GM12878 (cell line): ENCODE results near the gene PTPN13. TPM values are rescaled to one million over a fixed set of nuclear protein-coding genes. Genes with fewer than 3 reads are reported as not detected.

Experiments
- ATAC-seq: fragments of 200-7000 bp; cut with Tn5 transposase; 3 replicates; pipeline ENCODE4 v1.9.1; 2020; ENCODE audit warnings: mild to moderate bottlenecking, moderate library complexity
- BruUV-seq: library from RNA; stranded (reverse); fragments of 400-500 nt; replicated peaks from 2 replicates; lab custom pipeline; 2021; lab: Mats Ljungman, UMichigan
- CTCF ChIA-PET: fragments of 300-600 bp; sonication (Branson Sonifier 250); formaldehyde crosslinking; extraction: SDS; loops from one replicate; lab custom pipeline; 2021; ENCODE audit warnings: inconsistent platforms; lab: Yijun Ruan, JAX
- POLR2A ChIA-PET: fragments of 350-600 bp; formaldehyde crosslinking; extraction: SDS; loops from one replicate; lab custom pipeline; 2021; ENCODE audit warnings: inconsistent platforms; lab: Charles Lee
- RAD21 ChIA-PET: fragments of 300-600 bp; sonication (Branson Sonifier 250); formaldehyde crosslinking; loops from one replicate; lab custom pipeline; 2023; ENCODE audit warnings: antibody characterized with exemption; ENCODE audit not compliant: unreplicated experiment; lab: Charles Lee
- SMC1A ChIA-PET: fragments of 300-600 bp; sonication (Branson Sonifier 250); formaldehyde crosslinking; loops from one replicate; lab custom pipeline; 2023; ENCODE audit not compliant: unreplicated experiment, uncharacterized antibody; lab: Charles Lee
- DNase-seq: peaks from one replicate; pipeline ENCODE4 v3.0.0-alpha.2; 2011; ENCODE audit warnings: low read depth, low spot score
- FAIRE-seq: peaks from 3 replicates; lab custom pipeline; 2011; peaks lifted over from hg19 to GRCh38; lab: Jason Lieb, UNC
- H2AFZ ChIP-seq: 2 replicates; pipeline ENCODE4 v1.6.0; 2011; ENCODE audit warnings: low read depth, low read length, control low read depth; ENCODE audit not compliant: control insufficient read depth
- H3K27ac ChIP-seq: 2 replicates; pipeline ENCODE4 v1.5.1; 2011; ENCODE audit warnings: control low read depth; ENCODE audit not compliant: control insufficient read depth, insufficient read depth
- H3K27me3 ChIP-seq, 2 experiments: replicated peaks in 1 of 2; 2 replicates each; pipeline versions ENCODE4 v1.6.0 to v1.6.1; 2011; ENCODE audit warnings: low read length in 1 of 2; ENCODE audit not compliant: control insufficient read depth in 2 of 2, insufficient read depth in 2 of 2
- H3K36me3 ChIP-seq, 2 experiments: 2 replicates each; pipeline ENCODE4 v1.5.1; 2011; ENCODE audit warnings: low read length in 1 of 2; ENCODE audit not compliant: control insufficient read depth in 2 of 2, insufficient read depth in 2 of 2
- H3K4me1 ChIP-seq: 2 replicates; pipeline ENCODE4 v1.6.1; 2011; ENCODE audit warnings: mild to moderate bottlenecking, low read length, moderate library complexity, mixed read lengths; ENCODE audit not compliant: control insufficient read depth, insufficient read depth
- H3K4me2 ChIP-seq: 2 replicates; pipeline ENCODE4 v1.6.0; 2011; ENCODE audit warnings: control low read depth; ENCODE audit not compliant: control insufficient read depth, insufficient read depth
- H3K4me3 ChIP-seq: fragments of 200-600 bp; sonication (generic); 2 replicates; pipeline ENCODE4 v1.5.1; 2016
- H3K79me2 ChIP-seq: 2 replicates; pipeline ENCODE4 v1.6.0; 2011; ENCODE audit warnings: low read length; ENCODE audit not compliant: control insufficient read depth, insufficient read depth
- H3K9ac ChIP-seq: 2 replicates; pipeline ENCODE4 v1.8.0; 2011; ENCODE audit warnings: low read length, control low read depth, mixed read lengths; ENCODE audit not compliant: control insufficient read depth, insufficient read depth
- H3K9me3 ChIP-seq: replicated peaks from 3 replicates; pipeline ENCODE4 v1.5.1; 2011; ENCODE audit warnings: mild to moderate bottlenecking, low read length; ENCODE audit not compliant: control insufficient read depth, insufficient read depth
- H4K20me1 ChIP-seq: 2 replicates; pipeline ENCODE4 v1.6.0; 2011; ENCODE audit not compliant: control insufficient read depth, insufficient read depth
- ASH2L ChIP-seq: fragments of 300-600, 200-600 bp; sonication (generic); IDR thresholded peaks from 2 replicates; pipeline ENCODE4 v1.6.1; 2017; ENCODE audit warnings: low read depth, mild to moderate bottlenecking, borderline replicate concordance
- BACH1 ChIP-seq: fragments of 450-650 bp; IDR thresholded peaks from 2 replicates; pipeline ENCODE4 v1.6.1; 2017; ENCODE audit warnings: mild to moderate bottlenecking, borderline replicate concordance
- CREB1 ChIP-seq: IDR thresholded peaks from 2 replicates; pipeline ENCODE4 v1.6.1; 2012; ENCODE audit warnings: low read depth, mild to moderate bottlenecking, inconsistent platforms
- FOXM1 ChIP-seq: IDR thresholded peaks from 2 replicates; pipeline ENCODE4 v1.6.1; 2012; ENCODE audit warnings: low read depth, mild to moderate bottlenecking, inconsistent platforms, low read length, moderate library complexity
- GATAD2B ChIP-seq: fragments of 450-650 bp; conservative IDR thresholded peaks from 2 replicates; pipeline ENCODE4 v1.6.1; 2017; ENCODE audit warnings: low read depth, mild to moderate bottlenecking, moderate library complexity
- KAT2A ChIP-seq: conservative IDR thresholded peaks from 2 replicates; pipeline ENCODE4 v1.6.1; 2011; ENCODE audit warnings: low read depth, low read length; ENCODE audit not compliant: control insufficient read depth
- KDM1A ChIP-seq: fragments of 200-600 bp; sonication (generic); IDR thresholded peaks from 2 replicates; pipeline ENCODE4 v1.6.1; 2016; ENCODE audit warnings: borderline replicate concordance
- MTA3 ChIP-seq: IDR thresholded peaks from 2 replicates; pipeline ENCODE4 v1.6.1; 2012; ENCODE audit warnings: low read length, inconsistent platforms, borderline replicate concordance
- SMAD5 ChIP-seq: IDR thresholded peaks from 2 replicates; pipeline ENCODE4 v1.6.1; 2016; ENCODE audit warnings: antibody characterized with exemption, low read depth
- ZZZ3 ChIP-seq: IDR thresholded peaks from 2 replicates; pipeline ENCODE4 v1.6.1; 2011; ENCODE audit warnings: low read depth; ENCODE audit not compliant: control insufficient read depth, insufficient read length
- WGBS: methylation state at CpG from one replicate; pipeline ENCODE4 v1.1.6; 2016; ENCODE audit warnings: low lambda C conversion rate; ENCODE audit not compliant: insufficient replicate concordance, insufficient coverage; ENCODE audit errors: missing lambda C conversion rate; 5-methylcytosine and 5-hydroxymethylcytosine counted together
- in situ Hi-C: fragments of 300-500 bp; cut with MboI; formaldehyde crosslinking; loops from 9 replicates; pipeline ENCODE4 v1.14.3; 2018; ENCODE audit warnings: mixed read lengths
- intact Hi-C: fragments of 100-400 bp; cut with micrococcal nuclease; formaldehyde crosslinking; loops from one replicate; pipeline ENCODE4 v1.14.2; 2022; ENCODE audit not compliant: unreplicated experiment
- polyA plus RNA-seq, 11 experiments: library from polyadenylated mRNA; depleted of rRNA in 4 of 11; unstranded in 6 of 11; stranded (reverse) in 5 of 11; fragments of >200 nt; fragmentation: Nextera tagmentation in 4 of 11; fragmentation: Illumina TruSeq in 1 of 11; extraction: Ambion mirVana in 4 of 11; extraction: Trizol in 1 of 11; gene quantifications; 1 replicate in 1 of 11; 2 replicates in 10 of 11; pipeline versions ENCODE4 v1.2.1 to v1.2.3, GENCODE V29; 2011 to 2016; ENCODE audit warnings: inconsistent platforms in 2 of 11, missing spikeins in 2 of 11, low read depth in 1 of 11
- total RNA-seq, 4 experiments: library from RNA; depleted of rRNA in 3 of 4; stranded (reverse); fragments of >200 nt in 3 of 4; fragmentation: Illumina TruSeq in 1 of 4; extraction: Trizol in 1 of 4; gene quantifications; 2 replicates each; pipeline versions ENCODE4 v1.2.1 to v1.2.3, GENCODE V29; 2013 to 2021

Gene PTPN13
- total and polyA plus RNA-seq, 10 of the 15 experiments (the other 5 are each of a cell fraction or from before 2014, with no cell fraction given) = 8.5 to 69.4 (median 33.9) TPM

DNA sequence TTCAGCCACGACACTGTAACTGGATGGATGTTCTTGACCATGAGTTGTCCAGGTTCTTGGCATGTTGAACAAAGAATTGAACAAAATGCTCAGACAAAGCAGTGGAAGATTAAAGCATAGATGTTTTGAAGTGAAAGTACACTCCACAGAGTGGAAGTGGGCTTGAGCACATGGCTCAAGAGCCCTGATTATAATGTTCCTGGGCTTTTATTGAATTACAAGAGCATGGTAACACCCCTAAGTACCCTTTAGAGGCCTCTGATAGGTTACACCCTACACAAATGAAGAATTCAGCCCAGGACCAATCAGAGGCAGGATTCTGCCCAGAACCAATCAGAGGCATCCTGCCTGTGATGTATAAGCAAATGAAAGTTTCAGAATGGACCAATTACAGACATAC is 221.5 kb downstream of the PTPN13 start:
- Histone ChIP-seq H2AFZ (no peak overlapping the region), H3K27ac (no peak overlapping the region), H3K9ac (no peak overlapping the region), H3K79me2 (no peaks in the 10 kb centered on the region), H3K4me2 (no peak overlapping the region), H3K4me3 (no peak overlapping the region), H4K20me1 (no peaks in the 10 kb centered on the region), H3K9me3 (peaks cover 1% of the 10 kb centered on the region; the same call in 1 of the 3 replicates), H3K36me3 (peaks cover 0 to 1% of the 10 kb centered on the region in 2 experiments; a peak in 2 of 4 replicates), H3K4me1 (no peaks in the 10 kb centered on the region), H3K27me3 (no peaks in the 10 kb centered on the region)
- POLR2A ChIA-PET = interaction anchor here (0.8 kb wide), 1 partner anchor 27 kb away, joined by 3 read pairs; no protein-coding TSS in a partner anchor
- in situ Hi-C loops (no loop called here), intact Hi-C loops (loop anchor here (10.0 kb wide), 1 partner anchor 321 kb away; no protein-coding TSS in a partner anchor)
- ATAC-seq = no peak; the same call in 2 of the 3 replicates
- WGBS = 6% methylated on average over 1 of the region's 1 CpG
- RAD21 ChIA-PET = interaction anchor here (1.4 kb wide), 1 partner anchor 319 kb away, joined by 8 read pairs; no protein-coding TSS in a partner anchor
- no peak for DNase-seq
- TF ChIP-seq ASH2L = no peak
- no peak for TF ChIP-seq SMAD5
- TF ChIP-seq KAT2A = no peak
- TF ChIP-seq GATAD2B = no peak
- TF ChIP-seq MTA3 = no peak
- no peak for TF ChIP-seq FOXM1
- no peak for TF ChIP-seq CREB1
- no peak for TF ChIP-seq ZZZ3
- TF ChIP-seq BACH1 = no peak
- TF ChIP-seq KDM1A = no peak
- FAIRE-seq = no peak
- SMC1A ChIA-PET = interaction anchor here (1.4 to 8.1 kb wide), 2 partner anchors 15 to 318 kb away, joined by 5 to 59 read pairs; no protein-coding TSS in a partner anchor
- BruUV-seq = no TSS peak
- CTCF ChIA-PET = interaction anchor here (1.1 to 7.8 kb wide), 2 partner anchors 293 to 317 kb away, joined by 3 to 71 read pairs; no protein-coding TSS in a partner anchor
